HG03460 (cell line): ENCODE data around the gene PTP4A2.

Source experiments
- ATAC-seq: cut with Tn5 transposase; IDR thresholded peaks from one replicate; pipeline ENCODE4 v1.9.1; 2021; ENCODE audit not compliant: unreplicated experiment

Gene PTP4A2

DNA sequence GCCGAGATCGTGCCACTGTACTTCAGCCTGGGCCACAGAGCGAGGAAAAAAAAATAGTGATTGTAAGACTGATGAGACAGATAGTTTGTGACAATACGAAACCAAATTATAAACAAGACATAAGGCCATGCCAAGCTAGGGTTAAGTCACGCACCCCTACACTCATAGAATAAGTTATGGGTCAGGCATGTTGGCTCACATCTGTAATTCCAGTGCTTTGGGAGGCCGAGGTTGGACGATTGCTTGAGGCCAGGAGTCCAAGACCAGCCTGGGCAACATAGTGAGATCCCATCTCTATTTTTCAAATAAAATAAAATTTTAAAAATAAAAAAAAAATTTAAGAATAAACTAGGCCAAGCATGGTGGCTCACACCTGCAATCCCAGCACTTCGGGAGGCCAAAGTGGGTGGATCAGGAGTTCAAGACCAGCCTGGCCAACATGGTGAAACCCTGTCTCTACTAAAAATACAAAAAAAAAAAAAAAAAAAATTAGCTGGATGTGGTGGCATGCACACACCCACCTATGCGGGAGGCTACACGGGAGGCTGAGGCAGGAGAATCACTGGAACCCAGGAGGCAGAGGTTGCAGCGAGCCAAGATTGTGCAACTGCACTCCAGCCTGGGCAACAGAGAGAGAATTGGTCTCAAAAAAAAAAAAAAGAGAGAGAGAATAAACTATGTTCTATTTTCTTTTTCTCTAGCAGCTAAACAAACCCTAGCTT lies 72.3 kb downstream of the PTP4A2 start:
- ATAC-seq = no peak

- ATAC-seq = no peak
These were observed 76.1 kb downstream of the PTP4A2 start for GRCh38 chr1:31862071-31862470.

- ATAC-seq = no peak
These were observed 76.8 kb downstream of the PTP4A2 start for GRCh38 chr1:31861346-31861745.

- ATAC-seq = no peak
These were observed 77.6 kb downstream of the PTP4A2 start for GRCh38 chr1:31860581-31860980.

- no peak for ATAC-seq
These were observed 78.4 kb downstream of the PTP4A2 start for GRCh38 chr1:31859719-31860118.

DNA sequence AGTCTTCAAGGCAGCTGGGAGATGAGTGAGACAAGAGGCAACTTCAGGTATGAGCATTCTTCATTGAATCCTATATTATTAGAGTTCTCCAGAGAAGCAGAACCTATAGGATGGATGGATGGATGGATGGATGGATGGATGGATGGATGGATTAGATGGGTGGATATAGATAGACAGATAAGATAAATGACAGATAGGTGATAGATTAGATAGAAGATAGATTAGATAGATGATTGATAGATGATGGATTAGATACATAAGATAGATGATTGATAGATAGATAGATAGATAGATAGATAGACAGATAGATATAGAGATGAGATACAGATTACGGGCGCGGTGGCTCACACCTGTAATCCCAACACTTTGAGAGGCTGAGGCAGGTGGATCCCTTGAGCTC lies 79.1 kb downstream of the PTP4A2 start:
- no peak for ATAC-seq

- no peak for ATAC-seq
These were observed 80.3 kb downstream of the PTP4A2 start for GRCh38 chr1:31857863-31858262.
